Measurements from ENCODE around the gene RFX8. TPM values are rescaled to one million over a fixed set of nuclear protein-coding genes. Genes with fewer than 3 reads are reported as not detected.
A peak's percentile ranks its signal among the peaks of the same experiment; 100 is the strongest.

Gene RFX8
- total RNA-seq, 1 experiment from 2014 or later, result 0.68 TPM

DNA sequence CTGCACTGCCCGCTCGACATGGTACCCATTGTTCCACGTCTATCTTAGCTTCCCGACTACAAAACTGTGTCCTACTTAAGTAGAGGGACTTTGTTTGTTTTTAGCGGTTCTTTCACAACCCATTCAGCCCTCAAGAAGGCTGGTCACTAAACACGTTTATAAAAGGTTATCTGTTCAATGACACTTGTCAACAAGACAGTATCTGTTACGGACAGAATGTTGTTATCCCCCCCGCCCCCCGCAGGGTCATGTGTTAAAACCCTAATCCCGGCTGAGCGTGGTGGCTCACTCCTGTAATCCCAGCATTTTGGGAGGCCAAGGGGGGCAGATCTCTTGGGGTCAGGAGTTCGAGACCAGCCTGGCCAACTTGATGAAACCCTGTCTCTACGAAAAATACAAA lies 47.2 kb downstream of the RFX8 start:
- Histone ChIP-seq H3K27me3 (replicated peaks) (no peaks in the 10 kb centered on the region), H3K27ac (no peak overlapping the region), H3K36me3 (no peaks in the 10 kb centered on the region), H3K4me1 (replicated peaks) (no peaks in the 10 kb centered on the region), H3K4me3 (no peak overlapping the region), H3K9me3 (replicated peaks) (no peaks in the 10 kb centered on the region)
- DNase-seq (ENCODE audit: low read depth in 1 of 2, low spot score in 2 of 2), result no peak

DNA sequence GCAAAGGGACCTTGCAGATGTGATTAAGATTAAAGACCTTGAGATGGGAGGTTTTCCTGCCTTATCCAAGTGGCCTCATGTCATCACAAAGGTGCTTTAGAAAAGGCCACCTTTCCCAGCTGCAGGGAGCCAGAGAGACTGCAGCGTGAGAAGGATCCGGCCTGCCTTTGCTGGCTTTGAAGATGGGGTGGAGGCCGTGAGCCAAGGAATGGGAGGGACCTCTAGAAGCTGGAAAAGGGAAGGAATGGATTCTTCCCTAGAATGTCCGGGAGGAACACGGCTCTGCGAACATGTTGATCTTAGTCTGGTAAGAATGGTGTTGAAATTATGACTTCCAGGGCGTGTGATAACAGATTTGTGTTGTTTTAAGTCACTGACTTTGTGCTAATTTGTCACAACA lies 47.7 kb downstream of the RFX8 start:
- Histone ChIP-seq H3K27ac (no peak overlapping the region), H3K4me1 (replicated peaks) (no peaks in the 10 kb centered on the region), H3K9me3 (replicated peaks) (no peaks in the 10 kb centered on the region), H3K36me3 (no peaks in the 10 kb centered on the region), H3K27me3 (replicated peaks) (no peaks in the 10 kb centered on the region), H3K4me3 (no peak overlapping the region)
- no peak for DNase-seq (ENCODE audit: low read depth in 1 of 2, low spot score in 2 of 2)

DNA sequence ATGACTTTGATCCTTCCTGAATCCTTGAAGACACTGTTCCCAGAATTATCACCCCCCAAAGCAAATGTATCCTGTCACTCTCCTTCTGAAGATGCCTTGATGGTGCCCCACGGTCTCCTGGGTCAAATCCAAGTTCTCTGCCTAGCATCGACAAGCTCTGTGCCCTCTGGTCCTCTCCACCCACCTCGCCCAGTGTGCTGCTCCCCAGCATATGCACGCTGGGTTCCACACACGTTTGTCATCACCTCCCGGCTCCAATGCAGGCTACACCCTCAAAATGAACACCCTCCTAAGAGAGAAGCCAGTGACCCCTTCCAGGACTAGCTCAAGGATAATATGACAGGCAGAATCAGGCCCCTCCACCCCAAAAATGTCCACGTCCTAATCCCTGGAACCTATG lies 48.1 kb downstream of the RFX8 start:
- H3K27ac ChIP-seq, result no peak overlapping the region
- no peaks in the 10 kb centered on the region for H3K27me3 ChIP-seq (replicated peaks)
- H3K9me3 ChIP-seq (replicated peaks), result no peaks in the 10 kb centered on the region
- H3K4me1 ChIP-seq (replicated peaks), result no peaks in the 10 kb centered on the region
- DNase-seq (ENCODE audit: low read depth in 1 of 2, low spot score in 2 of 2), result no peak
- H3K36me3 ChIP-seq, result no peaks in the 10 kb centered on the region
- no peak overlapping the region for H3K4me3 ChIP-seq

DNA sequence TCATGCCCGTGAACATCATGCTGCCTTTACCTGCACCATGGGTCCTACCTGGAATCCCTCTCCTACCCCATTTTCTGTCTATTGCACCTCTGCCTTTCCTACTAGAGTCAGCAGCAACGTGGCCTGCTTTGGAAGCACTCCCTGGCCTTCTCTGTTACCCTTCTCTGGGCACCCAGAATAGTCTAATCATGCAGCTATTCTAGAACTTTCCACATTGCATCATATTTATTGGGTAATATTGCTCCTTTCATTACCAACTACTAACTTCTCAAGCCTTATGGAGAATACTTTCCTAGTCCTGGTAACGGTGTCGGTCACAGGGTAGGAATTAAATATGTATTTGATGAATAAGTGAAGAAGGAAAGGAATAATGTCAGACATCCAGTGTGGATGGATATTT lies 54.3 kb downstream of the RFX8 start:
- no peaks in the 10 kb centered on the region for H3K27me3 ChIP-seq (replicated peaks)
- H3K27ac ChIP-seq, result no peak overlapping the region
- no peaks in the 10 kb centered on the region for H3K9me3 ChIP-seq (replicated peaks)
- no peaks in the 10 kb centered on the region for H3K4me1 ChIP-seq (replicated peaks)
- no peak overlapping the region for H3K4me3 ChIP-seq
- no peaks in the 10 kb centered on the region for H3K36me3 ChIP-seq
- no peak for DNase-seq (ENCODE audit: low read depth in 1 of 2, low spot score in 2 of 2)

DNA sequence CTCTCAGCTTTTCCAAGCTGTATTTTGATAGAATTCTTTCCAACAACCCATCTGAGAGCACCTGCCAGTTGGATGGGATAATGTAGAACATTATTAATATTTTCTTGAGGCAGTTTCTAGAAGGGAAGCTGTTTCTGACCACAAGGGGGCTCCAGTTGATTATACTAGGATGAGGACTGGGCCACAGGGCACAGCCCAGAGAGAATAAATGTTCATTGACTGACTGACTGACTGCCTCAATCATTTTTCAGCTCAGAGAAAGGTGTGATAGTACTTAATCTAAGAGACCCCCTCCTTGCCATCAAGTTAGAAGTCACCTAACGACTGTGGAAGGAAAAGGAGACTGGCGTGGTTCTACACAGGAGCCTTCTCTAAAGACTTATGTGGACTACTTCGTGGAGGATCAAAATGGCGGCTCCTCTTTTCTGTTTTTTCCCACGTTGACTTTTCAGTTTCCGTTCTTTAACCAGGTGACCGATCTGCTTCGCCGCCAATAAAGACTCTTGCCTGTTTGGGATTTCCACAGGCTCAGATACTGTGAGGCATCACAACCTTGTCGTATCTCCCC lies 55.7 kb downstream of the RFX8 start:
- peak; percentile 44 to 58 for DNase-seq (ENCODE audit: low read depth in 1 of 2, low spot score in 2 of 2)
- Histone ChIP-seq H3K4me1 (replicated peaks) (no peaks in the 10 kb centered on the region), H3K4me3 (no peak overlapping the region), H3K27me3 (replicated peaks) (no peaks in the 10 kb centered on the region), H3K36me3 (no peaks in the 10 kb centered on the region), H3K27ac (no peak overlapping the region), H3K9me3 (replicated peaks) (no peaks in the 10 kb centered on the region)

DNA sequence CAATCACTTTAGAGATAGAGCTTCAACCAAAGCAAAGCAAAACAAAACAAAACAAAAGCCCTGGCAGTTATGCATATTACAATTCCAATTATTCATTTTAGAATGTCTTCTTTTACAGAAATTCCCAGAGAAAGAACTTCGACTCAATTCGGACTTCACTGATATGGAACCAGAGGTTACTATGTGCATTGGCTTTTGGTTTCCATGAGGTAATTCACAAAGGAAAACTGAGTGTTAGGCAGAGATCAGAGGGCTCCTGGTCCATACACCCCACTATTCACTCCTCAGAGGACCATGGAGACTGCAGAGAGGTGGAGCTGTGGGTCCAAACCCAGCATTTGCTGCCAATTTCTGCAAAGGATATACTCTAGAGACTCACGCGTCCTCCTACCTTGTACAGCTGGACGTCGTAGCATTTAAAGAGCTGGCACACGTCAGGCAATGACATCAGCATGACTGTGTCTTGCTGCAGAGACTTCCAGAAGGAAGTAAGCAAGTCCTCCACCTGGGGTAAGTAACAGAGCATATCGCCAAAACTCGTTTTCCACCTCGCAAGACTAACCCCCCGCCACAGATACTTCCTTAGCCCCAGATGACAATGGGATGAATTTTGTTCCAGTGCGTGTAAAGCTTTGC lies 56.3 kb downstream of the RFX8 start:
- H3K27me3 ChIP-seq (replicated peaks), result no peaks in the 10 kb centered on the region
- no peak overlapping the region for H3K4me3 ChIP-seq
- H3K9me3 ChIP-seq (replicated peaks), result no peaks in the 10 kb centered on the region
- H3K4me1 ChIP-seq (replicated peaks), result no peaks in the 10 kb centered on the region
- no peak for DNase-seq (ENCODE audit: low read depth in 1 of 2, low spot score in 2 of 2)
- no peaks in the 10 kb centered on the region for H3K36me3 ChIP-seq
- no peak overlapping the region for H3K27ac ChIP-seq

DNA sequence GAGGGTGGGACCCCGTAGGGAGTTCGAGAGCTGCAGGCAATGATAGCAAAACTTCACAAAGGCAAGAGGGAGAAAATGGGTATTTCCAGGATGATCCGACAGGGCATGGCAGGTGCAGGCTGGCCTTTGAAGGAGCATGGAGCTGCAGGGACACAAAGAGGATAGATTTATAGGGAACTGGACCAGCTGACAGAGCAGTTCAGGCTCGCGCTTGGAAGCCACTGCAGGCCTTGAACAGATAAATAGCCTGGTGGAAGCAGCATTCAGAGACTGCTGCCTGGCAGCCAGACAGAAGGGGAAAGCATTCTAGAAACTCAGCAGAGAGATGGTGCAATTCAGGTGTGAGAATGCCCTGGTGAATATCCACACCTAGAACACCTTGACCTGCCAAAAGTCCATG lies 58.3 kb downstream of the RFX8 start:
- DNase-seq (ENCODE audit: low read depth in 1 of 2, low spot score in 2 of 2), result no peak
- Histone ChIP-seq H3K27me3 (replicated peaks) (no peaks in the 10 kb centered on the region), H3K4me1 (replicated peaks) (no peaks in the 10 kb centered on the region), H3K36me3 (no peaks in the 10 kb centered on the region), H3K4me3 (no peak overlapping the region), H3K9me3 (replicated peaks) (no peaks in the 10 kb centered on the region), H3K27ac (no peak overlapping the region)

DNA sequence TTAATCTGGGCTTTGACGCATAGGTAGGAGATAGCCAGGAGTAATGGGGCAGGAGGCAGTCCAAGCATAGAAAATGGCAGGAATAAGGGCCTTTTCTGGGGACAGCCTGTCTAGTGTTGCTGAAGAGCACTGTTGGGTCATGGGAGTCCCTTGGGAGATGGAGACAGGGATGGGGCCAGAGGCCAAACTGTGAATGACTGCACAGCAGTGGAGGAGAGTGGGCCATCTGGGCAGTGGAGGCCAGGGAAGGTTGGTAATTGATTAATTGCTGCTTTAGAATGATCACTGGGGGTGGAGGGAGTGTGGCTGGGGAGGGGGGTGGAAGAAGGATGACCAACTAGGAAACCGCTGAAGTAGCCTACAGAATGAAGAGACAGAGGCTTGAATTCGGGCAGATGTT lies 59.0 kb downstream of the RFX8 start:
- no peak overlapping the region for H3K4me3 ChIP-seq
- H3K27ac ChIP-seq, result no peak overlapping the region
- H3K9me3 ChIP-seq (replicated peaks), result no peaks in the 10 kb centered on the region
- peaks cover 4% of the 10 kb centered on the region for H3K4me1 ChIP-seq (replicated peaks)
- H3K36me3 ChIP-seq, result no peaks in the 10 kb centered on the region
- H3K27me3 ChIP-seq (replicated peaks), result no peaks in the 10 kb centered on the region
- no peak for DNase-seq (ENCODE audit: low read depth in 1 of 2, low spot score in 2 of 2)

DNA sequence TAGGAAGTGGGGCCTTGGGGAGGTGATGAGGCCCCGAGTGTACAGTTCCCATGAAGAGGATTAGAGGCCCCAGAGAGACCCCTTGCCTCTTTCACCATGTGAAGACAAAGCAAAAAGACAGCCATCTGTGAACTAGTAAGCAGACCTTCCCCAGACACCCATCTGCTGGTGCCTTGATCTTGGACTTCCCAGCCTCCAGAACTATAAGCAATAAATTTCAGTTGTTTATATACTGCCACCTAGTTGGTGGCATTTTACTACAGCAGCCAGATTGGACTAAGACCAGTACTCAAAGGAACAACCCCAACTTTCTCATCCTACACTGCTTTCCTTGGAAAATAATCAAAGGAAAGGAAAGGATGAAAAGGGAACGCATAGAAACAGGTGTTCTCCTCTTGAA lies 59.7 kb downstream of the RFX8 start:
- peaks cover 6% of the 10 kb centered on the region for H3K4me1 ChIP-seq (replicated peaks)
- H3K27ac ChIP-seq, result no peak overlapping the region
- no peaks in the 10 kb centered on the region for H3K27me3 ChIP-seq (replicated peaks)
- H3K36me3 ChIP-seq, result no peaks in the 10 kb centered on the region
- no peaks in the 10 kb centered on the region for H3K9me3 ChIP-seq (replicated peaks)
- no peak for DNase-seq (ENCODE audit: low read depth in 1 of 2, low spot score in 2 of 2)
- no peak overlapping the region for H3K4me3 ChIP-seq

DNA sequence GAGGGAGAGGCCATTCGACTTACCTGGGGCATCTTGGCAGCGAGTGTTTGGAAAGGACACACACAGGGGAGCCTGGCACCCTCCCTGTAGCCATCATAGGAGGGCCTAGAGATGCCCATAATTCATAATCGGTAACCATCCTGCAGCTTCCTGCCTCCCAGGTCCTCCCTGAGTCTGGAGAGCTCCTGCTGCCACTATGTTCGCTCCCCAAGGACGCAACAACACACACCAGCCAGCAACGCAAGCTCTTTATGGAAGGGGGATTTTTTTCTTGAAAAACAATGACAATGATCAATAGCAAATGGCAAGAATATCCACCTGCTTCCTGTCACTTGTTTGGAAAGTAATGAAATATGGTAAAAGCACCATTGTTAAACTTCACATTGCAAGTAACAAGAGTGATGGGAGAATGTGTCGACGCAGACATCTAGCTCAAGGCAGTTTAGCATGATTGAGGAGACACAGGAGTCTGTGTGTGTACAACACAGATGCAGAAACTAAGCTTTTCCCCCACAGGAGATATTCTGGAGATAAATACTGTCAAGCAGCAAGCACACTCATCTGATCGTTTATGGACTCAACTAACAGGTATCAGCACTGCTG lies 62.7 kb downstream of the RFX8 start:
- no peak overlapping the region for H3K27ac ChIP-seq
- peaks cover 10% of the 10 kb centered on the region for H3K4me1 ChIP-seq (replicated peaks)
- no peaks in the 10 kb centered on the region for H3K27me3 ChIP-seq (replicated peaks)
- no peak for DNase-seq (ENCODE audit: low read depth in 1 of 2, low spot score in 2 of 2)
- no peaks in the 10 kb centered on the region for H3K9me3 ChIP-seq (replicated peaks)
- H3K36me3 ChIP-seq, result no peaks in the 10 kb centered on the region
- no peak overlapping the region for H3K4me3 ChIP-seq

DNA sequence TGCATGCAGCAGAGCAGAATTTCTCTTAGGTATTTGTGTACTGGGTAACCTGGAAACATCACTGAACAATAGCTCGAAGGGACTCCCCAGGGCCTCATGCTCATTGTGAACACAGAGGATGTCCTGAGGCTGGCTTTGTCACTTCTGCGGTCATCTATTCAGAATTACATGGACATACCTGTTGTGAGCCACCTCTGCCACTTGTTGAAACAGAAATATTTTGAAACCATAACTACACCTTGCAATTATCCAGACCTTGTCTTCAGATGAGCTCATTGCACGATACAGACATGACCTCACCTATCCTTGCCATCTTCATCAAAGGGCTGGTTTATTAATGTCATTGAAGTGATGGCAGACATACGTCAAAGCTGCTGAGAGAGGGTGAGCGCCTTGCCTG lies 64.2 kb downstream of the RFX8 start:
- no peaks in the 10 kb centered on the region for H3K27me3 ChIP-seq (replicated peaks)
- no peak overlapping the region for H3K4me3 ChIP-seq
- peaks cover 18% of the 10 kb centered on the region for H3K4me1 ChIP-seq (replicated peaks)
- no peaks in the 10 kb centered on the region for H3K36me3 ChIP-seq
- peak in 1 of 2 experiments; percentile 34 for DNase-seq (ENCODE audit: low read depth in 1 of 2, low spot score in 2 of 2)
- H3K27ac ChIP-seq, result no peak overlapping the region
- H3K9me3 ChIP-seq (replicated peaks), result no peaks in the 10 kb centered on the region

DNA sequence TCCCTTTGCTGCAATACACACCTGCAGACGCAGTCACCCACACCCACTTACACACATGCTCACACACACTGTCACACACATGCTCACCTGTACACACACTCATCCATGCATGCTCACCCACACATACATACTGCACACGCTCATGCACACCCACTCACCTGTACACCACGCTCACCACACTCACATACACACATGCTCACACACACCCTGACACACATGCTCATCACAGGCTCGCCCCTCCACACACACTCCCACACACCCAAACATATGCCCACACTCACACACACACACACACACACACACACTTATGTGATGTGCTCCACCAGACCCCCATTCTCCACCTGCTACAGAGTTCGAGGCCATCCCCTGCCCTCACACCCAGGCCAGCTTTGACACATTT lies 64.8 kb downstream of the RFX8 start:
- Histone ChIP-seq H3K27me3 (replicated peaks) (no peaks in the 10 kb centered on the region), H3K36me3 (no peaks in the 10 kb centered on the region), H3K4me1 (replicated peaks) (peaks cover 18% of the 10 kb centered on the region), H3K4me3 (no peak overlapping the region), H3K9me3 (replicated peaks) (no peaks in the 10 kb centered on the region), H3K27ac (no peak overlapping the region)
- no peak for DNase-seq (ENCODE audit: low read depth in 1 of 2, low spot score in 2 of 2)

DNA sequence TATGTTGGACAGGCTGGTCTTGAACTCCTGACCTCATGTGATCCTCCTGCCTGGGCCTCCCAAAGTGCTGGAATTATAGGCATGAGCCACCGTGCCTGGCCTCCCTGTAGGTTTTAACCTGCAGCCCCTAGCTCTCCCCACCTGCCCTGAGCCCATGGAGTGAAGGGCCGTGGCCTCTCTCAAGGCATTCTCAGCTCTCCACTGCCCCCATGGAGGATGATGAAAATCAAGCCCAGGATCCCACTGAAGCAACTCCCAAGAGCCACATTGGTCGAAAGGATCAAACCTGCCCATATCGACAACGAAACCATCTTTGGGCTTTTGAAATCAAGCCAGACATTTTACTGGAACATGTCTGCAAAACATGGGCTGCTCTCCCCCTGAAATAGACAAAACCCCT lies 65.2 kb downstream of the RFX8 start:
- Histone ChIP-seq H3K4me3 (no peak overlapping the region), H3K27ac (no peak overlapping the region), H3K27me3 (replicated peaks) (no peaks in the 10 kb centered on the region), H3K36me3 (no peaks in the 10 kb centered on the region), H3K9me3 (replicated peaks) (no peaks in the 10 kb centered on the region), H3K4me1 (replicated peaks) (peaks cover 18% of the 10 kb centered on the region)
- no peak for DNase-seq (ENCODE audit: low read depth in 1 of 2, low spot score in 2 of 2)

DNA sequence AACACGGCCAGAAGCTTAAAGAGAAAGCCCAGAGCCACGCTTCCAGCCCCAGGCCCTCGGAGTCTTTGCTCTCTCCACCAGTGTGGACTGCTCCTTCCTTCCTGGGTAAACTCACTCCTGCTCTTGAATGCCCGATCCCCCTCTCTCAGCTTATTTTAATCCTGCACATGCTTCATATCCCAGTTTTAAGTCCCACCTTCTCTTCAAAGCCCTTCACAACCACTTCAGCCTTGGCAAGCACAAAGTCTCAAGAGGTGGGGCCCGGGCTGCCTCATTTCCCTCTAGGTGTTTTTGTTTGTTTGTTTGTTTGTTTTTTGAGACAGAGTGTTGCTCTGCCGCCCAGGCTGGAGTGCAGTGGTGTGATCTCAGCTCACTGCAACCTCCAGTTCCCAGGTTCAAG lies 66.0 kb downstream of the RFX8 start:
- Histone ChIP-seq H3K4me1 (replicated peaks) (peaks cover 18% of the 10 kb centered on the region), H3K4me3 (no peak overlapping the region), H3K9me3 (replicated peaks) (no peaks in the 10 kb centered on the region), H3K27me3 (replicated peaks) (no peaks in the 10 kb centered on the region), H3K36me3 (no peaks in the 10 kb centered on the region), H3K27ac (no peak overlapping the region)
- no peak for DNase-seq (ENCODE audit: low read depth in 1 of 2, low spot score in 2 of 2)

All from SJSA1 (cell line).